ENCODE results near the gene FANCM.
"Not testable (repeated sequence)": the region's sequence is repeated elsewhere in the genome, so short reads cannot be mapped to it uniquely, and the experiment has no call there.

Gene FANCM

GRCh38 chr14:45135659-45136395 is at the start of gene FANCM:
FANCM (plus strand) TSS chr14:45135930; CDS start chr14:45136032, 102 bp downstream.
- ATAC-seq (peak; percentile 61), DNase-seq (peak; percentile 80)

- DNase-seq (no peak), ATAC-seq (peak; percentile 98)
Observed at GRCh38 chr14:45089813-45090212, 45.9 kb upstream of the FANCM start.

- no peak for ATAC-seq
Observed at GRCh38 chr14:45091710-45092109, 44.0 kb upstream of the FANCM start.

GRCh38 chr14:45094275-45094674 is 41.5 kb upstream of the FANCM start:
- DNase-seq: no peak
- ATAC-seq: no peak

More at GRCh38 chr14:45091710-45092109, 44.0 kb upstream of the FANCM start:
- DNase-seq: no peak

- ATAC-seq (no peak), DNase-seq (no peak)
Observed at GRCh38 chr14:45095143-45095542, 40.6 kb upstream of the FANCM start.

- ATAC-seq (no peak), DNase-seq (no peak)
Observed at GRCh38 chr14:45096218-45096617, 39.5 kb upstream of the FANCM start.

GRCh38 chr14:45103806-45104205 is 31.9 kb upstream of the FANCM start:
- no peak for ATAC-seq

DNA sequence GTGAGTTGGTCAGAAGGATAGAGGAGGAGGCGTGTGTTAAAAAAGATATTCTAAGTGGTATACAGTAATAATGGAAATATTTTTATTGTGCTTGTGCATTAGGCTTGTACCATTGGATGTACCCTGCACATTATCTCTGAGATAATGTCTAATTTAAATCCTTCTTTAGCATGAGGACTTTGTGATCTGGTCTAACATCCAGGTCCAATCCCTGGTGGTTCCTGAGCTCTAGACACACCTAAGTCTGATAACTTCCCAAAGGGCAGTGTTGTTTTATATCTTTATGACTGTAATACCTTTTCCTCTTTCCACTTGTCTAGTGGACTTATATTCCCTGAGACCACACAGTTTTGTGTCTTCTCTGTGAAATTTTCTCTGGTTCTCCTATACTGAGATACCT is 31.2 kb upstream of the FANCM start:
- DNase-seq (no peak), ATAC-seq (no peak)

More at GRCh38 chr14:45103806-45104205, 31.9 kb upstream of the FANCM start:
- DNase-seq: no peak

DNA sequence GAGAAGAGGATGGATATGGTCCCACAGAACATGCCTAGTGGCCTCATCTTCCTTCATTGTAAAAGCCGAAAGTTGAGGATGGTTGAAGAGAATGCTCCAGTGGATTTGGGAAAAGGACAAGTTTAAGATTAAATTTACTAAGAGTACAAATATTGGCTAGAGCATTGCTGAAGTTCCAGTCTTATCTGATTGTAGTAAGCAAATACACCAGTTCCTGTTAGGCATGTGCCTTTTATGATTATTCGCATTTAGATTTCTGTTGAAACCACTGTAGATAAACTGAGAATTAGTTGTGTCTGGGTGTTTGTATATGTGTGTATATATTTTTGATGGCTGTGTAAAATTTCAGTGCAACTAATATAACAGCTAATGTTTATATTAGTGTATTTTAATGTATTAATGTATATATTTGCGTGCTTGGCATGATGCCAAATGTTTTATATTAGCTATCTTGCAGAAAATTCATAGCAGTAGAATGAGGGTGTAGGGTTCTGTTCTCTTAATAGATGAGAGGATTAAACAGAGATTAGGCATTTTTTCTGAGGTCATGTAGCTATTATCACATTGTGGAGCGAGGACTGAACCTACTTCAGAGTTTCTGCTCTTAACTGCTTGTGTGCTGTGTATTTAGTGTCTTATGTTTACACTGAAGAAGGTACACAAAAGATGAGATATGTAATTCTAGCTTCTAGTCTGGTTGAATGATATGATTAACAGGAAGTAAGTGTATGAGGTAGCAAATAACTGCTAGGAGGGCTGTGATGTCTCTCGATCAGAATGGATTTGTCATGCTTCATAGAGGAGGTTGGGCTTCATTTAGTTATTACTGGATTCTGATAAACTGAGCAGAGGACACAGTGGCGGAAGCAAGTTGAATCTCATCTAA is 22.6 kb upstream of the FANCM start:
- ATAC-seq (peak; percentile 36), DNase-seq (no peak)

DNA sequence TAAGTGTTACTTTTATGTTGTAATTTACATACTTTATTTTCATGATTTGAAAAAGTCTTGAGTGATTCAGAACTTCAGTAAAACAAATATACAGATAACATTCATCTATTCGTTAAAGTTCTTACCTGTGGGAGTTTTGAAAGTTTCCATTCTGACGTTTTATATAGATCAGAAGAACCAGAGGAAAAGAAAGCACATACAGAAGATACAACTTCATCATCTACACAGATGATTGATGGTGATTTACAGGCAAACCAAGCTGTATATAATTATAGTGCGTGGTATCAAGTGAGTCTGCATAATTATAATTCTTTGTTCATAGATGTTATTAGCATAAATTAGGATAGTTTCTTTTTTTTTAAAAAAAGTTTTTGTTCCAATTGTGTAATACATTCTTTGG is 21.4 kb upstream of the FANCM start:
- no peak for DNase-seq
- ATAC-seq: peak; percentile 72

- ATAC-seq: no peak
- no peak for DNase-seq
Observed at GRCh38 chr14:45118594-45118993, 17.1 kb upstream of the FANCM start.

DNA sequence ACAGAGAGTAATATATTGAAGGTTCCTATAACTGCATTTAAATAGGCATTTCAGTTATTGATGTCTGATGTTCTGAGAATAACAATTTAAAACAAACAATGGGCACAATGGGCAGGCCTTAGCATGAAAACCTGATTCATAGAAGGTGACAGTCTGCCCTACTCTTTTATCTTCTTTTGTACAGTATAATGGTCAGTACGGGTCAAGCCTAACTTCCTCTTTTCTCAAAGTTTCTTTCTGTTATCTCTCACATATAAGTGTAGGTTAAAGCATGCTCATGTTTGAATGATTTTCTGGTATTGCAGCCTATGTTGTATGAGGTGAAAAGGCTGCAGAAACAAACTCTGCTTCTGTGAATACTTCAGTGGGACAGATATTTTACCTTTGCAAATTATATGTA is 15.6 kb upstream of the FANCM start:
- no peak for DNase-seq
- no peak for ATAC-seq

GRCh38 chr14:45123271-45123670 is 12.5 kb upstream of the FANCM start:
- no peak for ATAC-seq

DNA sequence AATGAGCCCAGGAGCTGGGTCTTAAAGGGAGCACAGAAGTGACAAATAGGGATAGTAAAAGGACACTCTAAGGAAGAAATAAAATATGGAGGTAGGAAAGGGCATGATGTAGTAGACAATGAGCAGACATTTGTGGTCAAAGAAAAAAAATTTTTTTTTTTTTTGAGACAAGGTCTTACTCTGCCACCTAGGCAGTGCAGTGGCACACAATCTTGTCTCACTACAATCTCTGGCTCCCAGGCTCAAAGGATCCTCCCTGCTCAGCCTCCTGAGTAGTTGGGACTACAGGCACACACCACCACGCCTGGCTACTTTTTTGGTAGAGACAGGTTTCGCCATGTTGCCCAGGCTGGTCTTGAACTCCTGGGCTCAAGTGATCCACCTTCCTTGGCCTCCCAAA is 10.0 kb upstream of the FANCM start:
- ATAC-seq (no peak), DNase-seq (no peak)

More at GRCh38 chr14:45123271-45123670, 12.5 kb upstream of the FANCM start:
- no peak for DNase-seq

DNA sequence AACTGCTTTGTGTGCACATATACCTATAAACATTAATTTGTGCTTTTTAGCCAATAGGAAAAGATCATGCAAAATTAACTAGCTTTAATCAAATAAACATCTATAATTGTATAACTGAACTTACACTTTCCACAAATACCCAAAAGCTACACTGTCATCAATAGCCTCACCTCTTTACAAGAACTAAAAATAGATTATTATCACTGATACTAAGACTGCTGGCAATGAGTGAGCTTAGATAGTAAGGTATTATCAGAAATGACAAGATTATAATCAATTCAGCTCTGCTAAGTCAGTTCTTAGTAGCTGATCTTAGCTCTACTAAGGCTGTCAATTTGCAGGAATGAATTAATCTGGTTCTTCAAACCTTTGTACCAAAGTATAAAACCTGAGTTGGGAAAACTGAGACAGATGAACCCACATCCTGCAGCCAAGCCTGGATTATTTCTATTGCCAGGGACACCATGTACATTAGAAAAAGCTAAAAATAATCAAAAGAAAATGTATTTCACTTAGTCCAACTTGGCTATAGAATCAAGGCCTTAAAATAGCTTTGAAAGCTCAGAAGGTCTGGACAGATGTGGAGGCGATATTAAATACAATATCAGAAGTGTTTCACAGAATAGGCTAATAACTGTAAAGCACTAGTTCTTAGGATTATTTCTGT is 6.6 kb upstream of the FANCM start:
- no peak for ATAC-seq
- DNase-seq: no peak

GRCh38 chr14:45133683-45134050 is 2.1 kb upstream of the FANCM start:
- DNase-seq: no peak
- ATAC-seq: no peak

DNA sequence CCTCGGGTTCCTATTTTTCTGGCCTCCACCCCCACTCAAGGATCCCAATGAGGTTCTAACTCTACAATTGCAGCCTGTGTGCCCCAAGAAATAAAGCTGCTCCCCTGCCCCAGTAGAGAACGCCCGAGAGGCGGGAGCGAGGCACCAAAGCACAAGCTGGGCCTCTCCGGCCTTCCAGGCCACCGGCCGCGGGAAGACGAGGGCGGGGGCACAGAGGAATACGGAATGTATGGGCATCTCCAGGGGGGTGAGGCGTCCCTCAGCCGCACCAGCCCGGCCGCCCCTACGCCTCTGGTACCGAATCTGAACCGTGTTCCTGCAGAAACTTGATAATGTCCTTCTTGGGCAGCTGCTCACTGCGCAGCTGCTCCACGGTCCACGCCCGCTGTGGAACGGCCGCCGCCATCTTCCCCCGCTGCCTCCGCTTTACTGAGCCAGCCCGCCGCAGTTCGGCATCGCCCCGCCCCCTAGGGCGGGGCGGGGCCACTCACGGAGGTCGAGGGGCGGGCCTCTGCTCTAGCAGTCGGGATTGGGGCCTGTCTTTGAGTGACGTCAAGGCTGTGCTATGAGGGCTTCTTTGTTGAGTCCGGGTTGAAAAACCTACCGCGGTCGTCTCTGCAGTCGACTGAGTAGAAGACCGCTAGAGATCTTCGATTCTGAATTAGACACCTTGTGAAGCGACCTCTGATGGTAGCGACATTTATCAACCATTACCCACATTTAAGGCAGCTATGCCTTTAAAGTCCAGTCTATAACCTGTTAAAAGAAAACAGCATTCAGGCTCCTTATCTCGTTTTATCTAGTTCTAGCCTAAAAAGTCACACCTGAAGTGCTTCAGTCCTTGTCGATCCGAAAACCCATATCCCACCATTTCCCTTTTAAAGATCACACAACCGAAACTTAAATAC is 1.4 kb upstream of the FANCM start, which contains the start of gene FKBP3:
Gene FKBP3, minus strand, starts transcription at position 431 of the 908 bp plus-strand sequence. Its CDS starts 25 bp downstream, at position 406.
- peak; percentile 96 for ATAC-seq
- DNase-seq: peak; percentile 94

DNA sequence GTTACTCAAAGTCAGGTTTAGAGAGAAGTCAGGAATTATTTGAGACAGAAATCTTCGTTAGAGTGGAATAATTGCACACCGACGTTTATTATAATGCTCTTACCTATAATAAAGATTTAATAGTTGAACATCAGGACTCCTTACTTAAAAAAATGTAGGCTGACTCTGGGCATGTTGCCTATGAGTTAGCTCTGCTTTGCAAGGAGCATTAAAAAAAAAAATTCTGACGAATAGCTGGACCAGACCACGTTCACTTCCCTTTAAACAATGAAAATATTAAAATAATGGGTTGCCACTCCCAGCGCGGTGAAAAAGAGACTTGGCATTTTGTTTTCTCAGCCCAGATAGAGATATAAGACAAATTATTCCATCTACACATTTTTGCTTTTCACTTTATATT is 574 bp upstream of the FANCM start:
- ATAC-seq: no peak

GRCh38 chr14:45136399-45136798 is 669 bp downstream of the FANCM start:
- no peak for ATAC-seq
- no peak for DNase-seq

More for the DNA sequence above, 574 bp upstream of the FANCM start:
- no peak for DNase-seq

- ATAC-seq: no peak
Observed at GRCh38 chr14:45140661-45141187, 5.0 kb downstream of the FANCM start.

GRCh38 chr14:45142083-45142482 is 6.4 kb downstream of the FANCM start:
- not testable (repeated sequence) for ATAC-seq, DNase-seq

More at GRCh38 chr14:45140661-45141187, 5.0 kb downstream of the FANCM start:
- DNase-seq: no peak
